HCT116 (cell line): ENCODE measurements around the gene ZNF576. TPM values are rescaled to one million over a fixed set of nuclear protein-coding genes. Genes with fewer than 3 reads are reported as not detected.

ENCODE experiments used
- ATAC-seq: fragments of 200-7000 bp; cut with Tn5 transposase; 2 replicates; pipeline ENCODE4 v1.9.1; 2020; ENCODE audit warnings: mild to moderate bottlenecking, moderate library complexity
- BruUV-seq: library from RNA; stranded (reverse); fragments of 400-500 nt; replicated peaks from 2 replicates; lab custom pipeline; 2021; lab: Mats Ljungman, UMichigan
- CTCF ChIA-PET: fragments of 300-600 bp; sonication (Branson Sonifier 250); formaldehyde crosslinking; loops from one replicate; lab custom pipeline; 2021; ENCODE audit warnings: antibody characterized with exemption; lab: Charles Lee
- POLR2A ChIA-PET: fragments of 300-600, 350-600 bp; sonication (Branson Sonifier 250); formaldehyde crosslinking; loops from one replicate; lab custom pipeline; 2021; ENCODE audit warnings: antibody characterized with exemption; lab: Charles Lee
- RAD21 ChIA-PET, 2 experiments: fragments of 300-600 bp; sonication (Branson Sonifier 250); formaldehyde crosslinking; loops; one replicate each; lab custom pipeline; 2023; ENCODE audit warnings: low total read pairs in 2 of 2; ENCODE audit not compliant: uncharacterized antibody in 2 of 2, unreplicated experiment in 2 of 2, low non-redundant PET in 1 of 2; lab: Charles Lee
- DNase-seq: peaks from one replicate; pipeline ENCODE4 v3.0.0-alpha.2; 2010; ENCODE audit warnings: low read depth, low spot score
- H2AFZ ChIP-seq: fragments of 200-600 bp; shearing (Covaris generic), sonication (generic); 2 replicates; pipeline ENCODE4 v1.6.1; 2017; ENCODE audit warnings: low read depth, mixed run types, mixed read lengths, antibody characterized with exemption, low read length; ENCODE audit not compliant: poor library complexity, severe bottlenecking
- H3K27ac ChIP-seq: 2 replicates; pipeline ENCODE4 v1.5.1; 2012; ENCODE audit warnings: low read depth, low read length
- H3K27me3 ChIP-seq: fragments of 200-600 bp; sonication (generic); 2 replicates; pipeline ENCODE4 v1.6.1; 2016; ENCODE audit warnings: mixed run types, low read length, mixed read lengths; ENCODE audit not compliant: insufficient read depth
- H3K36me3 ChIP-seq, 2 experiments: fragments of 200-500 bp in 1 of 2; fragments of 200-600 bp in 1 of 2; sonication (Bioruptor generic) in 1 of 2; sonication (generic) in 1 of 2; 2 replicates each; pipeline versions ENCODE4 v1.5.1 to v1.6.1; 2014 to 2016; ENCODE audit warnings: low read length in 2 of 2, inconsistent platforms in 1 of 2, mixed read lengths in 1 of 2, mixed run types in 1 of 2; ENCODE audit not compliant: insufficient read depth in 2 of 2, control insufficient read depth in 1 of 2
- H3K4me1 ChIP-seq, 2 experiments: fragments of 200-600 bp in 1 of 2; sonication (generic) in 1 of 2; 2 replicates each; pipeline versions ENCODE4 v1.5.1 to v1.6.1; 2012 to 2017; ENCODE audit warnings: low read length in 2 of 2, inconsistent platforms in 1 of 2, mild to moderate bottlenecking in 1 of 2, mixed read lengths in 1 of 2, mixed run types in 1 of 2, moderate library complexity in 1 of 2; ENCODE audit not compliant: insufficient read depth in 2 of 2, control insufficient read depth in 1 of 2
- H3K4me2 ChIP-seq: fragments of 200-600 bp; sonication (generic); 2 replicates; pipeline ENCODE4 v1.6.1; 2017; ENCODE audit warnings: mixed run types, low read length, mixed read lengths
- H3K4me3 ChIP-seq, 2 experiments: fragments of 200-600 bp in 1 of 2; sonication (generic) in 1 of 2; replicated peaks in 1 of 2; 2 replicates each; pipeline ENCODE4 v1.5.1; 2011 to 2016; ENCODE audit warnings: low read length in 2 of 2, control low read depth in 1 of 2, low read depth in 1 of 2, mild to moderate bottlenecking in 1 of 2, mixed read lengths in 1 of 2, mixed run types in 1 of 2
- H3K79me2 ChIP-seq: fragments of 200-600 bp; sonication (generic); 2 replicates; pipeline ENCODE4 v1.6.1; 2017; ENCODE audit warnings: mild to moderate bottlenecking, mixed run types, low read length, moderate library complexity, mixed read lengths; ENCODE audit not compliant: insufficient read depth
- H3K9ac ChIP-seq: fragments of 200-600 bp; sonication (generic); 2 replicates; pipeline ENCODE4 v1.6.1; 2016; ENCODE audit warnings: low read length, mixed read lengths
- H3K9me2 ChIP-seq: fragments of 200-600 bp; sonication (generic), shearing (Covaris generic); 2 replicates; pipeline ENCODE4 v1.6.1; 2017; ENCODE audit warnings: mixed run types, mild to moderate bottlenecking, moderate library complexity; ENCODE audit not compliant: insufficient read depth
- H3K9me3 ChIP-seq, 2 experiments: fragments of 200-500 bp in 1 of 2; fragments of 200-600 bp in 1 of 2; sonication (Bioruptor generic) in 1 of 2; sonication (generic) in 1 of 2; 2 replicates each; pipeline ENCODE4 v1.6.1; 2014 to 2017; ENCODE audit warnings: low read length in 2 of 2, mixed read lengths in 2 of 2, inconsistent platforms in 1 of 2, low read depth in 1 of 2, mild to moderate bottlenecking in 1 of 2, mixed run types in 1 of 2, moderate library complexity in 1 of 2; ENCODE audit not compliant: control insufficient read depth in 1 of 2, insufficient read depth in 1 of 2
- H4K20me1 ChIP-seq: fragments of 200-600 bp; sonication (generic), shearing (Covaris generic); 2 replicates; pipeline ENCODE4 v1.6.1; 2017; ENCODE audit warnings: mixed run types, mild to moderate bottlenecking, moderate library complexity; ENCODE audit not compliant: insufficient read depth
- ATF3 ChIP-seq: IDR thresholded peaks from 2 replicates; pipeline ENCODE4 v1.6.1; 2012
- CBX3 ChIP-seq: IDR thresholded peaks from 2 replicates; pipeline ENCODE4 v1.6.1; 2012; ENCODE audit warnings: low read depth
- CEBPB ChIP-seq: IDR thresholded peaks from 2 replicates; pipeline ENCODE4 v1.6.1; 2012; ENCODE audit warnings: low read depth
- EGR1 ChIP-seq: IDR thresholded peaks from 2 replicates; pipeline ENCODE4 v1.6.1; 2012; ENCODE audit warnings: low read depth
- ELF1 ChIP-seq: IDR thresholded peaks from 2 replicates; pipeline ENCODE4 v1.6.1; 2012; ENCODE audit warnings: low read depth, borderline replicate concordance
- EZH2 ChIP-seq: fragments of 200-600 bp; sonication (generic); IDR thresholded peaks from 2 replicates; pipeline ENCODE4 v1.6.1; 2017; ENCODE audit warnings: antibody characterized with exemption, mixed run types
- EZH2phosphoT487 ChIP-seq: fragments of 200-600 bp; IDR thresholded peaks from 2 replicates; pipeline ENCODE4 v1.6.1; 2018; ENCODE audit warnings: antibody characterized with exemption, borderline replicate concordance
- FOSL1 ChIP-seq: IDR thresholded peaks from 2 replicates; pipeline ENCODE4 v1.6.1; 2012; ENCODE audit warnings: low read depth
- JUND ChIP-seq: IDR thresholded peaks from 2 replicates; pipeline ENCODE4 v1.6.1; 2012
- MAX ChIP-seq: IDR thresholded peaks from 2 replicates; pipeline ENCODE4 v1.6.1; 2012
- POLR2A ChIP-seq: IDR thresholded peaks from 2 replicates; pipeline ENCODE4 v1.7.0; 2011; ENCODE audit warnings: borderline replicate concordance; ENCODE audit not compliant: insufficient read depth, insufficient read length; ENCODE audit errors: extremely low read depth
- POLR2AphosphoS5 ChIP-seq: IDR thresholded peaks from 2 replicates; pipeline ENCODE4 v1.6.1; 2011; ENCODE audit warnings: mild to moderate bottlenecking, low read depth, low read length, moderate library complexity
- SIN3A ChIP-seq: IDR thresholded peaks from 2 replicates; pipeline ENCODE4 v1.6.1; 2012; ENCODE audit warnings: low read depth
- SRF ChIP-seq: IDR thresholded peaks from 2 replicates; pipeline ENCODE4 v1.6.1; 2012; ENCODE audit warnings: low read depth
- TCF7L2 ChIP-seq: IDR thresholded peaks from 2 replicates; pipeline ENCODE4 v1.7.0; 2011; ENCODE audit warnings: borderline replicate concordance, inconsistent platforms; ENCODE audit not compliant: insufficient read depth, insufficient read length; ENCODE audit errors: extremely low read depth
- YY1 ChIP-seq: IDR thresholded peaks from 2 replicates; pipeline ENCODE4 v1.6.1; 2011; ENCODE audit warnings: low read length, low read depth, moderate library complexity, mild to moderate bottlenecking; ENCODE audit not compliant: insufficient replicate concordance; ENCODE audit errors: extremely low read depth
- ZNF274 ChIP-seq: fragments of 200-500 bp; sonication (Bioruptor generic); IDR thresholded peaks from 2 replicates; pipeline ENCODE4 v1.6.1; 2014; ENCODE audit warnings: mild to moderate bottlenecking, low read depth, low read length, inconsistent platforms
- intact Hi-C: fragments of 100-400 bp; cut with micrococcal nuclease; formaldehyde crosslinking; loops from 2 replicates; pipeline ENCODE4 v1.10.0; 2022
- total RNA-seq: library from RNA; stranded (reverse); gene quantifications from one replicate; pipeline ENCODE4 v1.2.1, GENCODE V29; 2021; ENCODE audit not compliant: unreplicated experiment
- TF ChIP-seq, protein P1 (sequence below): IDR thresholded peaks from 2 replicates; pipeline ENCODE4 v1.6.1; 2012; ENCODE audit warnings: low read depth
- TF ChIP-seq, protein P2 (sequence below): IDR thresholded peaks from 2 replicates; pipeline ENCODE4 v1.6.1; 2011; ENCODE audit warnings: mild to moderate bottlenecking, low read length, moderate library complexity; ENCODE audit not compliant: insufficient replicate concordance; ENCODE audit errors: extremely low read depth
- TF ChIP-seq, protein P3 (sequence below), 3 experiments: fragments of 200-600 bp in 1 of 3; sonication (generic) in 1 of 3; IDR thresholded peaks in 2 of 3; conservative IDR thresholded peaks in 1 of 3; 2 replicates each; pipeline ENCODE4 v1.5.1; 2012 to 2017; ENCODE audit warnings: low read depth in 2 of 3, low read length in 2 of 3, antibody characterized with exemption in 1 of 3, borderline replicate concordance in 1 of 3, control low read depth in 1 of 3, mild to moderate bottlenecking in 1 of 3, mixed read lengths in 1 of 3, mixed run types in 1 of 3, moderate library complexity in 1 of 3; ENCODE audit not compliant: insufficient read depth in 1 of 3

ZNF576 gene
- total RNA-seq, 1 experiment from 2014 or later = 11.2 TPM

DNA sequence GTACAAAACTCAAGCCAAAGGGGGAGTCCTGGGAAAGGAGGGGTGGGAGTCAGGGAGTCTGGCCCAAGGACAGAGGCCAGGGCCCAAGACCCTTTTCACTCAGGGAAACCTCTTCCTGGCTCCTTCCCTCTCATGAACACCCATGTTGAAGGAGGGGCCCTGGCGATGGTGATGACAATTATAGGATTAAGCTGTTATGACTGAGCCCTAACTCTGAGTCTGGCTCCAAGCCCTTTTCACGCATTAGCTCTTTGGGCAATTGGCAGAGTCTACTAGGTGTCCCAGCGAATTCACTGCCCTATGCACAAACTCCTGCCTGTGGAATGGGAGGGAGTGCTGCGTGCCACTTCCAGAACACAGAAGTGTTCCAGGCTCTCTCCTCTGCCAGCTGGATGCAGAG lies 42.7 kb upstream of the ZNF576 start:
- DNase-seq (no peak), ATAC-seq (no peak)
- no peak overlapping the region for H3K4me2 ChIP-seq
- H3K27ac ChIP-seq = no peak overlapping the region
- intact Hi-C loops = no loop called here
- H3K4me1 ChIP-seq = no peaks in the 10 kb centered on the region
- TF ChIP-seq FOSL1 = no peak
- no peak for TF ChIP-seq CEBPB
- TF ChIP-seq, protein P1, sequence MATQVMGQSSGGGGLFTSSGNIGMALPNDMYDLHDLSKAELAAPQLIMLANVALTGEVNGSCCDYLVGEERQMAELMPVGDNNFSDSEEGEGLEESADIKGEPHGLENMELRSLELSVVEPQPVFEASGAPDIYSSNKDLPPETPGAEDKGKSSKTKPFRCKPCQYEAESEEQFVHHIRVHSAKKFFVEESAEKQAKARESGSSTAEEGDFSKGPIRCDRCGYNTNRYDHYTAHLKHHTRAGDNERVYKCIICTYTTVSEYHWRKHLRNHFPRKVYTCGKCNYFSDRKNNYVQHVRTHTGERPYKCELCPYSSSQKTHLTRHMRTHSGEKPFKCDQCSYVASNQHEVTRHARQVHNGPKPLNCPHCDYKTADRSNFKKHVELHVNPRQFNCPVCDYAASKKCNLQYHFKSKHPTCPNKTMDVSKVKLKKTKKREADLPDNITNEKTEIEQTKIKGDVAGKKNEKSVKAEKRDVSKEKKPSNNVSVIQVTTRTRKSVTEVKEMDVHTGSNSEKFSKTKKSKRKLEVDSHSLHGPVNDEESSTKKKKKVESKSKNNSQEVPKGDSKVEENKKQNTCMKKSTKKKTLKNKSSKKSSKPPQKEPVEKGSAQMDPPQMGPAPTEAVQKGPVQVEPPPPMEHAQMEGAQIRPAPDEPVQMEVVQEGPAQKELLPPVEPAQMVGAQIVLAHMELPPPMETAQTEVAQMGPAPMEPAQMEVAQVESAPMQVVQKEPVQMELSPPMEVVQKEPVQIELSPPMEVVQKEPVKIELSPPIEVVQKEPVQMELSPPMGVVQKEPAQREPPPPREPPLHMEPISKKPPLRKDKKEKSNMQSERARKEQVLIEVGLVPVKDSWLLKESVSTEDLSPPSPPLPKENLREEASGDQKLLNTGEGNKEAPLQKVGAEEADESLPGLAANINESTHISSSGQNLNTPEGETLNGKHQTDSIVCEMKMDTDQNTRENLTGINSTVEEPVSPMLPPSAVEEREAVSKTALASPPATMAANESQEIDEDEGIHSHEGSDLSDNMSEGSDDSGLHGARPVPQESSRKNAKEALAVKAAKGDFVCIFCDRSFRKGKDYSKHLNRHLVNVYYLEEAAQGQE = no peak
- TF ChIP-seq EZH2phosphoT487 = no peak
- no peak for TF ChIP-seq ZNF274
- TF ChIP-seq ATF3 = no peak
- TF ChIP-seq, protein P2, sequence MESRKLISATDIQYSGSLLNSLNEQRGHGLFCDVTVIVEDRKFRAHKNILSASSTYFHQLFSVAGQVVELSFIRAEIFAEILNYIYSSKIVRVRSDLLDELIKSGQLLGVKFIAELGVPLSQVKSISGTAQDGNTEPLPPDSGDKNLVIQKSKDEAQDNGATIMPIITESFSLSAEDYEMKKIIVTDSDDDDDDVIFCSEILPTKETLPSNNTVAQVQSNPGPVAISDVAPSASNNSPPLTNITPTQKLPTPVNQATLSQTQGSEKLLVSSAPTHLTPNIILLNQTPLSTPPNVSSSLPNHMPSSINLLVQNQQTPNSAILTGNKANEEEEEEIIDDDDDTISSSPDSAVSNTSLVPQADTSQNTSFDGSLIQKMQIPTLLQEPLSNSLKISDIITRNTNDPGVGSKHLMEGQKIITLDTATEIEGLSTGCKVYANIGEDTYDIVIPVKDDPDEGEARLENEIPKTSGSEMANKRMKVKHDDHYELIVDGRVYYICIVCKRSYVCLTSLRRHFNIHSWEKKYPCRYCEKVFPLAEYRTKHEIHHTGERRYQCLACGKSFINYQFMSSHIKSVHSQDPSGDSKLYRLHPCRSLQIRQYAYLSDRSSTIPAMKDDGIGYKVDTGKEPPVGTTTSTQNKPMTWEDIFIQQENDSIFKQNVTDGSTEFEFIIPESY = no peak
- TF ChIP-seq, protein P3, sequence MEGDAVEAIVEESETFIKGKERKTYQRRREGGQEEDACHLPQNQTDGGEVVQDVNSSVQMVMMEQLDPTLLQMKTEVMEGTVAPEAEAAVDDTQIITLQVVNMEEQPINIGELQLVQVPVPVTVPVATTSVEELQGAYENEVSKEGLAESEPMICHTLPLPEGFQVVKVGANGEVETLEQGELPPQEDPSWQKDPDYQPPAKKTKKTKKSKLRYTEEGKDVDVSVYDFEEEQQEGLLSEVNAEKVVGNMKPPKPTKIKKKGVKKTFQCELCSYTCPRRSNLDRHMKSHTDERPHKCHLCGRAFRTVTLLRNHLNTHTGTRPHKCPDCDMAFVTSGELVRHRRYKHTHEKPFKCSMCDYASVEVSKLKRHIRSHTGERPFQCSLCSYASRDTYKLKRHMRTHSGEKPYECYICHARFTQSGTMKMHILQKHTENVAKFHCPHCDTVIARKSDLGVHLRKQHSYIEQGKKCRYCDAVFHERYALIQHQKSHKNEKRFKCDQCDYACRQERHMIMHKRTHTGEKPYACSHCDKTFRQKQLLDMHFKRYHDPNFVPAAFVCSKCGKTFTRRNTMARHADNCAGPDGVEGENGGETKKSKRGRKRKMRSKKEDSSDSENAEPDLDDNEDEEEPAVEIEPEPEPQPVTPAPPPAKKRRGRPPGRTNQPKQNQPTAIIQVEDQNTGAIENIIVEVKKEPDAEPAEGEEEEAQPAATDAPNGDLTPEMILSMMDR (IDR thresholded peaks at IDR 0.05 in 2 of 3, conservative IDR thresholded peaks at IDR 0.05 in 1 of 3; ENCODE audit: borderline replicate concordance in 1 of 3, insufficient read depth in 1 of 3, low read depth in 2 of 3, low read length in 2 of 3) = no peak
- TF ChIP-seq EGR1 = no peak
- TF ChIP-seq JUND = no peak
- no peak for TF ChIP-seq ELF1
- no peak for TF ChIP-seq YY1
- no peak for TF ChIP-seq TCF7L2
- no peak for TF ChIP-seq POLR2AphosphoS5
- no peak for TF ChIP-seq POLR2A
- no peak for TF ChIP-seq MAX
- TF ChIP-seq EZH2 = no peak
- no peak for TF ChIP-seq SIN3A
- no peak for TF ChIP-seq SRF
- TF ChIP-seq CBX3 = no peak
- ChIA-PET CTCF (interaction anchor here (0.9 kb wide), 1 partner anchor 29 kb away, joined by 3 read pairs; no protein-coding TSS in a partner anchor), POLR2A (no interaction called here), RAD21 (no interaction called here)
- no peaks in the 10 kb centered on the region for H3K9me2 ChIP-seq
- peaks cover 5 to 10% of the 10 kb centered on the region in 2 experiments; a peak in 3 of 4 replicates for H3K36me3 ChIP-seq
- BruUV-seq = no TSS peak
- H3K4me3 ChIP-seq = no peak overlapping the region
- H2AFZ ChIP-seq = no peak overlapping the region
- no peaks in the 10 kb centered on the region for H4K20me1 ChIP-seq
- no peaks in the 10 kb centered on the region for H3K27me3 ChIP-seq
- no peaks in the 10 kb centered on the region for H3K9me3 ChIP-seq
- no peaks in the 10 kb centered on the region for H3K79me2 ChIP-seq
- no peak overlapping the region for H3K9ac ChIP-seq
